VCaP (cell line): ENCODE measurements around the gene SEMA3A.
"Not testable (repeated sequence)": the region's sequence is repeated elsewhere in the genome, so short reads cannot be mapped to it uniquely, and the experiment has no call there.

ENCODE experiments used
- H3K27ac ChIP-seq: fragments of 450-650 bp; 2 replicates; pipeline ENCODE4 v1.5.1; 2017
- TF ChIP-seq, protein P1 (sequence below): fragments of 450-650 bp; conservative IDR thresholded peaks from 2 replicates; pipeline ENCODE4 v1.5.1; 2017; ENCODE audit warnings: mild to moderate bottlenecking, moderate library complexity

SEMA3A gene

DNA sequence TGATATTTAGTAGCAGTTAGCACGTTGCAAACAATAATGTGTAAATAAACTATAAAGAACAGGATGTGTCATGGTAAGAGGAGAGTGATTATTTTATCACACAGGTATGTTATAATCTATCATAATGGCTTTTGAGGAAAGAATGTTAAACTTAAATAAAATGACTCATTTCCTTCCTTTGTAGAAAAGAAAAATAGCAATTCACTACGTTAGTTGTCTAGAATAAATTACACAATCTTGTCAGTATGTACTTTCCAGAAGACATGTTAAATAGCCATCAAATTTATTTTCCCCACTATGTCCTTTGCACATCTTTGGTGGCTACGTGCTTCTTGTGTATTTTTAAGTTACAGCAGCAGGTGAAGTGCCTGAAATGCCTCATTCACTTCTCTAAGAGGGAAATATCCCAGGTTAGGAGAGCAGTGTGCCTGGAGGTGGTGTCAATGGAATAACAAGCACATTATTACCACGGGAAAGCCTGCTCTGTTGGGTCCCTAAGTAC is 133.8 kb downstream of the SEMA3A start:
- TF ChIP-seq, protein P1, sequence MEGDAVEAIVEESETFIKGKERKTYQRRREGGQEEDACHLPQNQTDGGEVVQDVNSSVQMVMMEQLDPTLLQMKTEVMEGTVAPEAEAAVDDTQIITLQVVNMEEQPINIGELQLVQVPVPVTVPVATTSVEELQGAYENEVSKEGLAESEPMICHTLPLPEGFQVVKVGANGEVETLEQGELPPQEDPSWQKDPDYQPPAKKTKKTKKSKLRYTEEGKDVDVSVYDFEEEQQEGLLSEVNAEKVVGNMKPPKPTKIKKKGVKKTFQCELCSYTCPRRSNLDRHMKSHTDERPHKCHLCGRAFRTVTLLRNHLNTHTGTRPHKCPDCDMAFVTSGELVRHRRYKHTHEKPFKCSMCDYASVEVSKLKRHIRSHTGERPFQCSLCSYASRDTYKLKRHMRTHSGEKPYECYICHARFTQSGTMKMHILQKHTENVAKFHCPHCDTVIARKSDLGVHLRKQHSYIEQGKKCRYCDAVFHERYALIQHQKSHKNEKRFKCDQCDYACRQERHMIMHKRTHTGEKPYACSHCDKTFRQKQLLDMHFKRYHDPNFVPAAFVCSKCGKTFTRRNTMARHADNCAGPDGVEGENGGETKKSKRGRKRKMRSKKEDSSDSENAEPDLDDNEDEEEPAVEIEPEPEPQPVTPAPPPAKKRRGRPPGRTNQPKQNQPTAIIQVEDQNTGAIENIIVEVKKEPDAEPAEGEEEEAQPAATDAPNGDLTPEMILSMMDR = no peak
- H3K27ac ChIP-seq = no peak overlapping the region

DNA sequence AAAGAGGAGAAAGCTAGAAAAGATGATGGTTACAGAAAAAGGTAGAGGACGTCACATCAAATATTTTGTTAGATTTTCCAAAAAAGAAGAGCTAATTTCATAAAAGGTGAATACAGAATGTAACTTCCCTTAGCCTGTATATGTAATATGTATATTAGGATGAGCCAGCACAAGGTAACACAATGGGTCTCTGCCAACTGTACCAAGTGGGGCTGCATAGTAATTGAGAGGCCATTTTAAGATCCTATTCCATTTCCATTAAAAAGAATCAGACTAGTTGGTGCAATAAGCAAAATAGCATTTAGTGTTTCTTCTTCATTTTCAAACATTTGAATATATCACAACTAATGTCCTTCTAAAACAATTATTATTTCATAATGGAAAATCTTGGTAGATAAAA is 134.6 kb downstream of the SEMA3A start:
- TF ChIP-seq, protein P1 = no peak
- H3K27ac ChIP-seq = no peak overlapping the region

DNA sequence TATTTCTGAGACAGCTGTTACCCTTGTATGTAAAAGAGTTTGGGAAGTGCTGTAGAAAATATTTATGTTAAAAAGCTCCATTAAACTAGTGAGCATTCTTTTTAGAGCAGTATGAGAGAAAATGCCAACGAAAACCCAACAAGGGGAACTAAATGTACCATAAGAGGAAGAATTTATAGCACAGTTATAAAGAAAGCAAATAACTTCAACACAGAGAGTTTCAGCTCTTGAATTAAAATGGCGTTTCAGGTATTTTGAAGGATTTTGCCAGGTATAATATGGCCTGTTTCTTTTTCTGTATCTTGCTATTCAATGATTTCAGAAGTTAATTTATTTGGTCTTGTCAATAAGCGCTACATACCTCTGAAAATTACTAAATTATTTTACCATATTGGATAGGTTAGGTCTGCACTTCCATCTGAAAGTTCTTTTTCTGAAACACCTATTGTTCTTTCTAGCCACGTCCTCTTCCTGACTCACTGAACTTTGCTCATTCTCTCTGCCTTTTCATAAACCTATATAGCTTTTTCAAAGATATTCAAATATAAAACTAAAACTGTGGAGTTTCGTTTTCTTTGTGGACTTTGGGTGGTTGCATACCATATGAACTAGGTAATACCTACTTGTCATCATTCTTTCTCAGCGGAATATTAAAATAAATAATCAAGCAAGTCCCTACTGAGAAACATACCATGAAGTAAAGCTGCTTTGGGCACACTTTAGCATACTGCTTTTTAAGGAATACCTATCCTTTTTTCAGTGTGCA is 136.1 kb downstream of the SEMA3A start:
- TF ChIP-seq, protein P1 = no peak
- no peak overlapping the region for H3K27ac ChIP-seq

DNA sequence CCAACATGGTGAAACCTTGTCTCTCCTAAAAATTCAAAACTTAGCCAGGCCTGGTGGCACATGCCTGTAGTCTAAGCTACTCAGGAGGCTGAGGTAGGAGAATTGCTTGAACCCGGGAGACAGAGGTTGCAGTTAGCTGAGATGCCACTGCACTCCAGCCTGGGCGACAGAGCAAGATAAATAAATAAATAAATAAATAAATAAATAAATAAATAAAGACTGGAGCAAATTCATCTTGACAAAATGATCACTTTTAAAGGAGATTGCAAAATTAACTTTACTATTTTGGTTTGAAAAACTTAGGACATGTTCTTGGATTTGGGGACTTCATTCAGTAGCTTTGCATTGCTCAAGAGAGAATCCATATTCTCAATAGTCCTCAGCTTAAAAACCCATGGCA is 137.0 kb downstream of the SEMA3A start:
- TF ChIP-seq, protein P1 = no peak
- no peak overlapping the region for H3K27ac ChIP-seq

DNA sequence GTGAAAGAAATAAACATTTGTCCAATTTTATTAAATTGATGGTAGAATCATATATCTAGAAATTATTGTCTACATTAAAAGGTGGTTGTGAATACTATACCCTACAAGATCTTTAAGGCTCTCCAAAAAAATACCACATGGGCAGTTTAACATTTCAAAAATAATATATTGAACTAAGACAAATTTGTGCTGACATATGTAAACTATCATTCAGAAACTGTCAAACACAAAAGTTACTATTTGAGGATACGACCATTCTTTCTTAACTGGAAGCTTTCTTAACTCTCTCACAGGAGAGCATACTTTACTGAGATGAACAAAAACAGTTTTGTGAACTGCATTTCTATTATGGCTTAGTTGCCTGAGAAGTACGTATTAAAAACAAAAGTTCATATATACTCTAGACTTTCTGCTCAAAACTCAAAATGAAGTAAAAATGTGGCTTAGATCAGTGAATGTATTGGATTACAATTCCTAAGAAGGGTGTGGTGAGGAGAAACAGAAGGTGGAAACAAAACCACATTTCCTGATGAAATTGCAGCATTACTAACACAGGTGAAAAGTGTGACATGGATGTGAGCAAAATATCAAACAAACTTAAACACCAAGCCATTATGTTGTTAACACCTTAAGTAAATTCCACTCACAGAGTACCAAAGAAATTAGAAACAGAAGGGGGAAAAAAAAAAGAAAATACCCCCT is 138.5 kb downstream of the SEMA3A start:
- TF ChIP-seq, protein P1 = no peak
- no peak overlapping the region for H3K27ac ChIP-seq

DNA sequence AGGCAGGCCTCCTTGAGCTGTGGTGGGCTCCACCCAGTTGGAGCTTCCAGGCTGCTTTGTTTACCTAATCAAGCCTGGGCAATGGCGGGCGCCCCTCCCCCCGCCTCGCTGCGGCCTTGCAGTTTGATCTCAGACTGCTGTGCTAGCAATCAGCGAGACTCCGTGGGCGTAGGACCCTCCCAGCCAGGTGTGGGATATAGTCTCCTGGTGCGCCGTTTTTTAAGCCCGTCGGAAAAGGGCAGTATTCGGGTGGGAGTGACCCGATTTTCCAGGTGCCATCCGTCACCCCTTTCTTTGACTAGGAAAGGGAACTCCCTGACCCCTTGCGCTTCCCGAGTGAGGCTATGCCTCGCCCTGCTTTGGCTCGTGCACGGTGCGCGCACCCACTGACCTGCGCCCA is 139.4 kb downstream of the SEMA3A start:
- H3K27ac ChIP-seq = not testable (repeated sequence)

DNA sequence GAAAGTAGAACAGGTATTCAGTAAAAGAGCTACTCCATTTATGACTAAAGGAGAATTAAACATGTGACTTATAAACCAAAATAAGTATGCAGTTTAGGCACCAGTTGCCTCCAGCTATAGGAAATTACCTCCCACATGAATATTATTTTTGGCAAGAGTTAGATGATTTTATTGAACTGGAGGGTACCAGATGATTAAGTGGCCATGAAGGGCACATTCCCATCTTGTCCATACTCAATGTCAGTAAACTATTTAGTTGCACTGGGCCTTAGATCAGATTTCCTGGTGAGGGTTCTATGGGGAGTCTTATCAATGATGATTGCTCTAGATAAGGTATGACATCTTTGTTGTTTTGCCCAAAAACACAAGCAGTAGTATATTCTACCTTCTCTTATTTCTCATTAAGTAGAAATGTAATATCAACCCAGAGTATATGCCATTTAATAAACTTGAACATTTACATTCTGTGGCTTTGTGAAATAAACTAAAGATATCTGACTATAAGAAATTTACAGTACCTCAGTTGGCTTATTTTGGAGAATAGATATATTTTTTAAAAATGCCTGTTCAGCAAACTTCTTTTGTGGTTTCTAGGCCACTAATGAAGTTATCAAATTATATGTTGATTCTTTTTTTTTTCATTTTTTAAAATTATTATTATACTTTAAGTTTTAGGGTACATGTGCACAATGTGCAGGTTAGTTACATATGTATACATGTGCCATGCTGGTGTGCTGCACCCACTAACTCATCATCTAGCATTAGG is 145.3 kb downstream of the SEMA3A start:
- H3K27ac ChIP-seq = no peak overlapping the region
- TF ChIP-seq, protein P1 = no peak
